Measurements from ENCODE around the gene COL6A1.

Gene COL6A1

GRCh38 chr21:45982758-45983648, 1.4 kb downstream of the COL6A1 start:
- DNase-seq: no peak

GRCh38 chr21:45983649-45983965, 2.0 kb downstream of the COL6A1 start:
- DNase-seq: no peak

GRCh38 chr21:45983981-45984551, 2.5 kb downstream of the COL6A1 start:
- DNase-seq: no peak

GRCh38 chr21:45984584-45985095, 3.1 kb downstream of the COL6A1 start:
- DNase-seq: no peak

GRCh38 chr21:45985471-45986315, 4.1 kb downstream of the COL6A1 start:
- no peak for DNase-seq

GRCh38 chr21:45986316-45987051, 4.9 kb downstream of the COL6A1 start:
- DNase-seq: no peak

GRCh38 chr21:45987121-45987711, 5.6 kb downstream of the COL6A1 start:
- no peak for DNase-seq

- DNase-seq: no peak
Measured at GRCh38 chr21:45988366-45989347, 7.1 kb downstream of the COL6A1 start.

- no peak for DNase-seq
Measured at GRCh38 chr21:45989355-45990048, 7.9 kb downstream of the COL6A1 start.

- DNase-seq: no peak
Measured at GRCh38 chr21:45990049-45990711, 8.6 kb downstream of the COL6A1 start.

GRCh38 chr21:45990741-45991605, 9.4 kb downstream of the COL6A1 start:
- DNase-seq: no peak

- no peak for DNase-seq
Measured at GRCh38 chr21:45991606-45992300, 10.2 kb downstream of the COL6A1 start.

- DNase-seq: no peak
Measured at GRCh38 chr21:45992301-45993209, 11.0 kb downstream of the COL6A1 start.

GRCh38 chr21:45993210-45994085, 11.9 kb downstream of the COL6A1 start:
- DNase-seq: no peak

- no peak for DNase-seq
Measured at GRCh38 chr21:45994086-45994661, 12.6 kb downstream of the COL6A1 start.
